ENCODE results near the gene NANOS1. TPM values are rescaled to one million over a fixed set of nuclear protein-coding genes. Genes with fewer than 3 reads are reported as not detected.

Gene NANOS1
- total RNA-seq, 1 donor from 2014 or later, result 10.2 TPM

DNA sequence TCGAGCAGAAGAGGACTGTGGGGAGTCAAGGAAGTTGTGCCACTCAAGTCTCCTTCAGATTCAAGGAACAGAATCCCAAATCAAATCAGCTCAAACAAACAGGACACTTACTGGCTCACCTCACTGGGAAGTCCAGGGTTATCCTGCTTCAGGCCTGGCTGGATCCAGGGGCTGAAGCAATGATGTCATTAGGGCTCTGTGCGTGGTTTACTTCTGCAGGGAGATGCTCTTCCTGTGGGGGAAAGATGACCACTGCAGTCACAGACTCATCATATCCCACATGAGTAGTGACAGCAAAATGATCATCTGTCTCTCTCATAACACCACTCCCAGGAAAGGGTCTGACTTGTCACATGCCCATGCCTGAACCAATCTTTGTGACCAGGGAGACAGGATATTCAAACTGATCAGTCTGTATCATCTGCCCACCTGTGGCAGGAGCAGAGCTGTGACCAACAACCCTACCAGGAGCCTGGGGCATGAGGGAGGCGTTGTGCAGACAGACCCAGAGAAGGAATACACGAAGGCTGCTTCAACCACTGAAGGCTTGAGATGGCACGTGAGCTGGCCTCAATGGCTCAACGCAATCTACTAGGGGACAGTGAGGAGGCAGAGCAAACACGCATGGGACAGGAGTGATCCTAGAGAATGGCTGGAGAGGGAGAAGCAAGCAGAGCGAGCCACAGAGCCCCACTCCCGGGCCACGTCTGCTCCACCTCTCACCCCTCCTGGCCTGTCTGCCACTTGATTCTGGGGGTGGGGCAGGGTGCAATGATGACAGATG, 27.6 kb upstream of the NANOS1 start:
- no peak for DNase-seq (ENCODE audit: low spot score)
- H2AFZ ChIP-seq (replicated peaks), result no peak overlapping the region
- H3K4me1 Mint-ChIP-seq, result peaks cover 7% of the 10 kb centered on the region

DNA sequence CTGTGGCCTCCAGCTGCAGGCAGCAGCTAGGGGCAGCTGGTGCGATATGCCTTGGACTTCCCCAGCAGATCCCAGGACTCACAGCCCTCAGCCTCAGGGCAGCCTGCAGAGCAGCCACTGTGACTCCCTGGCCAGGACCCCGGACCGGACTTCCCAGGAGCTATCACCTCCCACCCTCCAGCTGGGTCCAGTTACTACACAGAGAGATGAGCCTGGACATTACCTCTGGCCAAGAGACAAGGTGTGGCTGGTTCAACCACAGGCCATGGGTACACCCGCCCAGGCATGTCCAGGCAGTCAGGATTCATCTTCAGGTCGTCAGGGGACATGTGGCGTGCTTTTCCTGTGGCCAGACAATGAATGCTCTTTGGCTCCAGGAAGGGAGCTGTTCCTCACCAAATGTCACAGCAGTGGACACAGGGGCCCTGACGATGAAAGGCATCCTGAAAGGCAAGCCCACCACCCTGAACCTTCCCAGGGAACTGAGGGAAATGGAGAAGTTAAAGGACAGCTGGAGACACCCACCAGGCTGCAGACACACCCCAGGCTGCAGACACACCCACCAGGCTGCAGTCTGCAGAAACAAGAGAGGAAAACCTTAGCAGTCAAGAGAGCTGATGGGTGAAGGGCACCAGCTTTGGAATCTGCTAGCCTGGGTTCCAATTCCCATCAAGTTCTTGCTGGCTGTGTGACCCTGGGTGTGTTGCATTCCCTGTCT, 25.8 kb upstream of the NANOS1 start:
- TF ChIP-seq EZH2 (IDR thresholded peaks at IDR 0.05), result no peak
- Histone ChIP-seq H3K36me3 (no peaks in the 10 kb centered on the region), H3K9ac (no peak overlapping the region), H2AFZ (replicated peaks) (no peak overlapping the region), H4K20me1 (ENCODE audit: low read depth) (no peaks in the 10 kb centered on the region), H3K27me3 (no peaks in the 10 kb centered on the region), H3K4me3 (no peak overlapping the region), H3K4me1 (peaks cover 8% of the 10 kb centered on the region), H3F3A (ENCODE audit: low read depth) (no peaks in the 10 kb centered on the region), H3K4me2 (no peak overlapping the region), H3K9me3 (ENCODE audit: low read depth) (no peaks in the 10 kb centered on the region), H3K27ac (no peak overlapping the region), H3K79me2 (ENCODE audit: low read depth) (no peaks in the 10 kb centered on the region)
- H3K27ac Mint-ChIP-seq, result no peak overlapping the region
- H3K27me3 Mint-ChIP-seq (ENCODE audit: insufficient read depth, low read depth), result peaks cover 8% of the 10 kb centered on the region
- H3K4me3 Mint-ChIP-seq, result no peak overlapping the region
- no peak for DNase-seq (ENCODE audit: low spot score)
- H3K36me3 Mint-ChIP-seq, result no peaks in the 10 kb centered on the region
- peaks cover 7% of the 10 kb centered on the region for H3K4me1 Mint-ChIP-seq
- H3K9me3 Mint-ChIP-seq, result no peaks in the 10 kb centered on the region

More for the DNA sequence above, 27.6 kb upstream of the NANOS1 start:
- no peaks in the 10 kb centered on the region for H3K27me3 ChIP-seq
- Mint-ChIP-seq H3K27me3 (ENCODE audit: insufficient read depth, low read depth) (peaks cover 5% of the 10 kb centered on the region), H3K4me3 (no peak overlapping the region), H3K27ac (peak overlapping the region; percentile 26), H3K36me3 (no peaks in the 10 kb centered on the region), H3K9me3 (no peaks in the 10 kb centered on the region)
- no peaks in the 10 kb centered on the region for H3F3A ChIP-seq (ENCODE audit: low read depth)
- no peak overlapping the region for H3K9ac ChIP-seq
- peaks cover 8% of the 10 kb centered on the region for H3K4me1 ChIP-seq
- no peak overlapping the region for H3K4me2 ChIP-seq
- no peak overlapping the region for H3K4me3 ChIP-seq
- H3K9me3 ChIP-seq (ENCODE audit: low read depth), result no peaks in the 10 kb centered on the region
- no peaks in the 10 kb centered on the region for H4K20me1 ChIP-seq (ENCODE audit: low read depth)
- H3K27ac ChIP-seq, result no peak overlapping the region
- H3K36me3 ChIP-seq, result no peaks in the 10 kb centered on the region
- TF ChIP-seq EZH2 (IDR thresholded peaks at IDR 0.05) (no peak), CTCF (IDR thresholded peaks at IDR 0.05) (no peak), EZH2phosphoT487 (IDR thresholded peaks at IDR 0.05) (no peak)
- no peaks in the 10 kb centered on the region for H3K79me2 ChIP-seq (ENCODE audit: low read depth)

DNA sequence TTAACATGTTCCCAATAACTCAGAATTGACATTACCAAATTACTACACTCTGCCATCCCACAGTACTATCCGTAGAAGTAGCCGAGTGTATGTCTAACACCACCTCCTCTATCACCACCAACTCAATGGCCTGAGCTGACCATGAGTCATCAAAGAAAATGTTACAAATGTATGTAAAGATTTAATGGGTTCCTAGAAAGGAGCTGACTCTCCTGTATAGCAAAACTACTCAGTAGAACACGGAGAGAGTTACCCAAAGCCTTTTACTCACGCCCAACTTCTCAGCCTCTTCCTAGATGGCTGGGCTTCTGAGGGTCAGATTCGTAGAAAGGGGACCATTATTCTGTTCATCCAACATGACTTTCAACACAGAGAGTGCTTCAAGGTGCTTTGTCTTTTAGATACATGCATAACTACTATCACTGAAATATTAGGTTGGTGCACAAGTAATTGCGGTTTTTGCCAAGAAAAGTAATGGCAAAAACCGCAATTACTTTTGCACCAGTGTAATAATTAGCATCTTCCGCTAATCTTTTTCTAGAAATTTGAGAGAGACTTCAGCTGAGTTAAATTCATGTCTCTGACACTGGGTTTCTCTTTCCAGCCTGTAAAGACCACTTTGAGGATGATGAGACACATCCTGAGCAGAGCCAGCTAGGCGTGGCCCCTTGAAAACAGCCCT, 24.0 kb upstream of the NANOS1 start:
- H3F3A ChIP-seq (ENCODE audit: low read depth), result no peaks in the 10 kb centered on the region
- no peaks in the 10 kb centered on the region for H3K36me3 ChIP-seq
- H3K4me2 ChIP-seq, result no peak overlapping the region
- Mint-ChIP-seq H3K9me3 (no peaks in the 10 kb centered on the region), H3K27me3 (ENCODE audit: insufficient read depth, low read depth) (peaks cover 12% of the 10 kb centered on the region), H3K4me1 (peaks cover 7% of the 10 kb centered on the region), H3K36me3 (no peaks in the 10 kb centered on the region), H3K4me3 (no peak overlapping the region), H3K27ac (no peak overlapping the region)
- H3K9ac ChIP-seq, result no peak overlapping the region
- peaks cover 8% of the 10 kb centered on the region for H3K4me1 ChIP-seq
- no peak overlapping the region for H3K4me3 ChIP-seq
- no peaks in the 10 kb centered on the region for H3K9me3 ChIP-seq (ENCODE audit: low read depth)
- no peaks in the 10 kb centered on the region for H4K20me1 ChIP-seq (ENCODE audit: low read depth)
- TF ChIP-seq EZH2 (IDR thresholded peaks at IDR 0.05) (no peak), CTCF (IDR thresholded peaks at IDR 0.05) (no peak), EZH2phosphoT487 (IDR thresholded peaks at IDR 0.05) (no peak)
- no peak overlapping the region for H2AFZ ChIP-seq (replicated peaks)
- no peak for DNase-seq (ENCODE audit: low spot score)
- no peak overlapping the region for H3K27ac ChIP-seq
- no peaks in the 10 kb centered on the region for H3K27me3 ChIP-seq
- H3K79me2 ChIP-seq (ENCODE audit: low read depth), result no peaks in the 10 kb centered on the region
